Measurements from ENCODE around the gene SLCO3A1.

The SLCO3A1 gene

DNA sequence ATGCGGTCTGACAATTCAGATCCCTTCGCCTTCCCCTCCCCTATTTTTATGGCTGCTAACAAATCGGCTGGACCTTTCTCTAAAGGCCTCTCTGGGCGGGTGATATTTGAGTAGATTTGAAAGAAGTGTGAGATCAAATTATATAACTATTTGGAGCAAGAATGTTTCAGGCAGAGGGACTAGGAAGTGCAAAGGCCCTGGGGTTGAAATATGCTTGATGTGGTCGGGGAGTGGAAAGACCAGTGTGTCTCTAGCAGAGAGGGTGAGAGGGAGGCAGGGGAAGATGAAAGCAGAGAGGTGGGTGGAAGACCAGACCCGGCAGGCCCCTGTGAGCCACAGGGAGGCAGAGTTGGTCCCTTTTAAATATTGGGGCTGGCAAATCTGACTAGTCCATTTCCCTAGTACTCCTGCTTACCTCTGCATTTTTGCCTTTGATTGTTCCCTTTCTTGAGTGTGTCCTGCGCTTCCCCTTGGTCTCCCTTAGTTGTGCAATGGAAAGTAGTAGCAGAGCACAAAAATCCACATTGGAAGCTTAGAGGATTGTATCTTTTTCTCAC is 32.3 kb downstream of the SLCO3A1 start:
- H3K9ac ChIP-seq (ENCODE audit: low read length in 5 of 5): no peak overlapping the region

DNA sequence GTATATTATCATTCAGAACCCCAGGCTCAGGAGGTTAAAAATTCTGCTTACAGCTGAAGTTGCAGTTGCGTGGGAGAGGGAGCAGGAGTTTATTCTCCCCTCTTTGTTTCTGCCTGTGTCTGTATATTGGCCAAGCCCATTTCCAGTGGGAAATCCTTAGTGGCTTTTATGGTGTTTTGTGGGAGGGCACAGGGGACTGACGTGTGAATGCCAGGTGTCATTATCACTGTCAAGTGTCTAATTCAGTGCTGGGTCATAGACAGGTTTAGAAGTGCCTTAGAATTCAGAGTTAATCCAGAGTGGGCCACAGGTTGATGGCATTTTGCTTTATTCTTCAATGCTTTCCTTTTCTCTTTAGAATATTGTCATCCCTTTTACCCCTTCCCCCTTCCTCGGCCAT is 33.4 kb downstream of the SLCO3A1 start:
- Histone ChIP-seq H3K9ac (ENCODE audit: low read length in 5 of 5) (no peak overlapping the region), H3K4me1 (ENCODE audit: control insufficient read depth in 5 of 5, insufficient read depth in 5 of 5, low read length in 5 of 5) (peaks cover 0 to 25% (median 22%) of the 10 kb centered on the region in 5 donors), H3K36me3 (ENCODE audit: control insufficient read depth in 5 of 5, insufficient read depth in 5 of 5, low read length in 5 of 5) (peaks cover 0 to 5% (median 0%) of the 10 kb centered on the region in 5 donors), H3K27me3 (ENCODE audit: control insufficient read depth in 5 of 5, insufficient read depth in 4 of 5, low read length in 5 of 5) (no peaks in the 10 kb centered on the region), H3K4me3 (ENCODE audit: low read depth in 1 of 5, low read length in 5 of 5) (no peak overlapping the region), H3K27ac (ENCODE audit: low read depth, low read length) (no peak overlapping the region), H3K9me3 (ENCODE audit: control insufficient read depth in 5 of 5, low read length in 5 of 5) (no peaks in the 10 kb centered on the region)

More for the DNA sequence above, 32.3 kb downstream of the SLCO3A1 start:
- Histone ChIP-seq H3K36me3 (ENCODE audit: control insufficient read depth in 5 of 5, insufficient read depth in 5 of 5, low read length in 5 of 5) (peaks cover 0 to 6% (median 0%) of the 10 kb centered on the region in 5 donors), H3K27me3 (ENCODE audit: control insufficient read depth in 5 of 5, insufficient read depth in 4 of 5, low read length in 5 of 5) (no peaks in the 10 kb centered on the region), H3K27ac (ENCODE audit: low read depth, low read length) (no peak overlapping the region), H3K9me3 (ENCODE audit: control insufficient read depth in 5 of 5, low read length in 5 of 5) (no peaks in the 10 kb centered on the region), H3K4me3 (ENCODE audit: low read depth in 1 of 5, low read length in 5 of 5) (no peak overlapping the region), H3K4me1 (ENCODE audit: control insufficient read depth in 5 of 5, insufficient read depth in 5 of 5, low read length in 5 of 5) (peaks cover 0 to 25% (median 22%) of the 10 kb centered on the region in 5 donors)

DNA sequence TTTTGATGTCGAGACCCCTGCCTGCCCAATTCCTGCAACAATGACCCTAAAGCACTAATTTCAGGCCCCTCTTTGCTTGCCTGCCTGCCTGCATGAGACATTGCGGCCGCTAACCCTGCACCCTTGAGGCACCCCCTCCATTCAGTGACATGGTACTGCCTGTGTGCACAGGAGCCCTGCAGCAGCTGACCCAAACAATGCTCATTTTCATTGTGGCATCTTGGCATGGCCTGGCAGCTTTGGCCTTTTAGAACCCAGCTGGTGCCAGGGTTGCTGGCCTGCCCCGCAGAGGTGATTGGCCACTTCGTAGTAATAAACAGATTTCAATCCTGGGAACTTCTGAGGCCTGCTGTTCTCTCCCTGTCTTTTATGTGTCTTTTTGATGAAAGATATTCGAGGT is 33.8 kb downstream of the SLCO3A1 start:
- Histone ChIP-seq H3K27ac (ENCODE audit: low read depth, low read length) (no peak overlapping the region), H3K9me3 (ENCODE audit: control insufficient read depth in 5 of 5, low read length in 5 of 5) (no peaks in the 10 kb centered on the region), H3K4me1 (ENCODE audit: control insufficient read depth in 5 of 5, insufficient read depth in 5 of 5, low read length in 5 of 5) (peaks cover 0 to 25% (median 22%) of the 10 kb centered on the region in 5 donors), H3K36me3 (ENCODE audit: control insufficient read depth in 5 of 5, insufficient read depth in 5 of 5, low read length in 5 of 5) (peaks cover 0 to 2% (median 0%) of the 10 kb centered on the region in 5 donors), H3K9ac (ENCODE audit: low read length in 5 of 5) (no peak overlapping the region), H3K4me3 (ENCODE audit: low read depth in 1 of 5, low read length in 5 of 5) (no peak overlapping the region), H3K27me3 (ENCODE audit: control insufficient read depth in 5 of 5, insufficient read depth in 4 of 5, low read length in 5 of 5) (no peaks in the 10 kb centered on the region)

DNA sequence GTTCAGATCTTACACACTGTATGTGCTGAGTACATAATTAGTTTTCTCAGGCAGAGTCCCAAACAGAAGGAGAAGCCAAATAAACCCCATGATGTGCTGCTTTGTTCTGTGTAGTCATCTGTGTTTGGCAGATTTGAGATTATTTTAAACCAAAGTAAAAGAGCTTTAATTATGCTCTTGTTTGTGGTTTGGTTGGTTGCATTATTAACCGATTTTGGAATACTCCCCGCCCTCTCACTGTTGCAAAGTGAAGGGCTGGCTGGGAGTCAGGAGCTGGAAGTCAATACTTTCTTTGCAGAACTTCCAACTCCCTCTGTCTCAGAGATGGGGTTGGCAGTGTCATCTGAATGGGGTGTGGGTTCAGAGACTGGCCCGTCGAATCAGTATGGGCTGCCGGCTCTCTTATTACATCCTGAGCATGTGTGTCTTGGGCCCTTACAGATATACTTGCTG is 34.4 kb downstream of the SLCO3A1 start:
- Histone ChIP-seq H3K36me3 (ENCODE audit: control insufficient read depth in 5 of 5, insufficient read depth in 5 of 5, low read length in 5 of 5) (peaks cover 0 to 2% (median 0%) of the 10 kb centered on the region in 5 donors), H3K4me1 (ENCODE audit: control insufficient read depth in 5 of 5, insufficient read depth in 5 of 5, low read length in 5 of 5) (peaks cover 0 to 25% (median 22%) of the 10 kb centered on the region in 5 donors), H3K27me3 (ENCODE audit: control insufficient read depth in 5 of 5, insufficient read depth in 4 of 5, low read length in 5 of 5) (no peaks in the 10 kb centered on the region), H3K27ac (ENCODE audit: low read depth, low read length) (no peak overlapping the region), H3K4me3 (ENCODE audit: low read depth in 1 of 5, low read length in 5 of 5) (no peak overlapping the region), H3K9me3 (ENCODE audit: control insufficient read depth in 5 of 5, low read length in 5 of 5) (no peaks in the 10 kb centered on the region), H3K9ac (ENCODE audit: low read length in 5 of 5) (no peak overlapping the region)

DNA sequence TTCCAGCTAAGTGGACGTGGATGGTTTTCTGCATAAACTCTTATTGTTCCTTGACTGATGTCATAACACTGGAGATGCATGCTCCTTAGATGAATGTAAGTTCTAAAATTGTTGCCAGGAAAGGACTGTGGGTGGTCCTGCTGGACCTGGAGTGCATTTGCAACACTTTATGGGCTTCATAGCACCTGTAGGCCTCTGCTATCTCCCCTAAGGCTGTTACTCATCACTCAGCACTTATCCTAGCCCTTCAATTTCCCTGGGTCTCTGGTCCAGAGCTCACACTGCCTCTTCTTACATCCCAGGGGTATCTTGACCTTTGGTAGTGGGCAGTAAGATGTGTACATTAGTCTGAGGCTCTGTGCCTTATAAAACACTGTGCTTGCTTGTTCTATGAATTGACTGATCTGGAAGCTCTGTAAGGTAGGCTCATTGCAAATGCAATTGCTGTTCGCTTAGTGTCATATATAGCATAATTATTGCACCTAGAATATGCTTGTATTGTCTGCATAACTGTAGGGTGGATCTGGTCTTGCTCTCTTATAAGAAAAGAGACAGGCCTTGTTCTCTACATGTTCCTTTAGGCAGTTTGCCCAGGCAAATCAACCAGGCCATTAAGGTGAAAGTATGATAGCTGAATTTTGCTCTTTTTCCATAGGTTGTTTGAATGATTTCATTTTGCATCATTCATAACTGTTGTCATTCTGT is 35.8 kb downstream of the SLCO3A1 start:
- Histone ChIP-seq H3K9me3 (ENCODE audit: control insufficient read depth in 5 of 5, low read length in 5 of 5) (peaks cover 0 to 5% (median 0%) of the 10 kb centered on the region in 5 donors), H3K27ac (ENCODE audit: low read depth, low read length) (no peak overlapping the region), H3K9ac (ENCODE audit: low read length in 5 of 5) (no peak overlapping the region), H3K4me3 (ENCODE audit: low read depth in 1 of 5, low read length in 5 of 5) (no peak overlapping the region), H3K27me3 (ENCODE audit: control insufficient read depth in 5 of 5, insufficient read depth in 4 of 5, low read length in 5 of 5) (no peaks in the 10 kb centered on the region), H3K36me3 (ENCODE audit: control insufficient read depth in 5 of 5, insufficient read depth in 5 of 5, low read length in 5 of 5) (peaks cover 0 to 2% (median 0%) of the 10 kb centered on the region in 5 donors), H3K4me1 (ENCODE audit: control insufficient read depth in 5 of 5, insufficient read depth in 5 of 5, low read length in 5 of 5) (peaks cover 0 to 25% (median 22%) of the 10 kb centered on the region in 5 donors)

DNA sequence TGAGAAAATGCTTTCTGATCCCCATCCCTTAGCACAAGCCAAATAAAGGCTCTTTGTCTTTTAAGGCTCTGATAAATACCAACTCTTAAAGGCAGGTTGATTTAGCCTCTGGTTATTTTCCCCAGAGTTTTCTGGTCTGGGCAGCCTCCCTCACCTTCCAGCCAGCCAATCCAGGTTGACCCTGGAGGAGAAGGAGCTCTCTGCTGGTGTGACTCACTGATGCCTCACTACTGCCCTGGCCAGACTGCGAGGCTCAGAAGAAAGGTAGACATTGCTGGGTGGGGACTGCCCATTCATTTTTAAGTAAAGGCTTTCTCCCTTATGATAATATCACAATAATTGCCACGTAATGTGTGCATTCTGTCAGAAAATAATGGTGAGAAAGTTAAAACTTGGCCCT is 37.1 kb downstream of the SLCO3A1 start:
- H3K4me1 ChIP-seq (ENCODE audit: control insufficient read depth in 5 of 5, insufficient read depth in 5 of 5, low read length in 5 of 5): peaks cover 0 to 30% (median 22%) of the 10 kb centered on the region in 5 donors
- no peak overlapping the region for H3K4me3 ChIP-seq (ENCODE audit: low read depth in 1 of 5, low read length in 5 of 5)
- H3K9ac ChIP-seq (ENCODE audit: low read length in 5 of 5): no peak overlapping the region
- H3K36me3 ChIP-seq (ENCODE audit: control insufficient read depth in 5 of 5, insufficient read depth in 5 of 5, low read length in 5 of 5): peaks cover 0 to 2% (median 0%) of the 10 kb centered on the region in 5 donors
- H3K27me3 ChIP-seq (ENCODE audit: control insufficient read depth in 5 of 5, insufficient read depth in 4 of 5, low read length in 5 of 5): no peaks in the 10 kb centered on the region
- no peak overlapping the region for H3K27ac ChIP-seq (ENCODE audit: low read depth, low read length)
- peaks cover 0 to 5% (median 0%) of the 10 kb centered on the region in 5 donors for H3K9me3 ChIP-seq (ENCODE audit: control insufficient read depth in 5 of 5, low read length in 5 of 5)

DNA sequence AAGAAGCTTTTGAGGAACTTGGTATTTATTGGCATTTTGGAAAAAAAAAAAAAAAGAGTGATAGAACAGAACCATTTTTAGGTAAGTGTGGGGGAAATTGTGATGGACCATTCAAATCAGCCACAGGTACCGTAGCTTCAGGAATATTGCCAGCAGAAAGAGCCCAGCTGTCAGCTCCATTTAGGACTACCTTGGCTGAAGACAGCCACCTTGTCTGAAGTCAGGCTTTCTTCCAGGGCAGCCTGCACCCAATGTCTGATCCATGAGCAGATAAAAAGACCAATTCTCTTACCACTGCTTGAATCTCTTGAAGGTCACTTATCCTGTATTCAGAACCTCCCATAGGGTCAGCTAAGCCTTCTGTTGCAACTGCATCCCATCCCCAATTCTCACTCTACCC is 37.6 kb downstream of the SLCO3A1 start:
- Histone ChIP-seq H3K36me3 (ENCODE audit: control insufficient read depth in 5 of 5, insufficient read depth in 5 of 5, low read length in 5 of 5) (peaks cover 0 to 2% (median 0%) of the 10 kb centered on the region in 5 donors), H3K27ac (ENCODE audit: low read depth, low read length) (no peak overlapping the region), H3K4me3 (ENCODE audit: low read depth in 1 of 5, low read length in 5 of 5) (no peak overlapping the region), H3K9me3 (ENCODE audit: control insufficient read depth in 5 of 5, low read length in 5 of 5) (peaks cover 0 to 5% (median 0%) of the 10 kb centered on the region in 5 donors), H3K9ac (ENCODE audit: low read length in 5 of 5) (no peak overlapping the region), H3K4me1 (ENCODE audit: control insufficient read depth in 5 of 5, insufficient read depth in 5 of 5, low read length in 5 of 5) (peaks cover 0 to 28% (median 22%) of the 10 kb centered on the region in 5 donors), H3K27me3 (ENCODE audit: control insufficient read depth in 5 of 5, insufficient read depth in 4 of 5, low read length in 5 of 5) (no peaks in the 10 kb centered on the region)

DNA sequence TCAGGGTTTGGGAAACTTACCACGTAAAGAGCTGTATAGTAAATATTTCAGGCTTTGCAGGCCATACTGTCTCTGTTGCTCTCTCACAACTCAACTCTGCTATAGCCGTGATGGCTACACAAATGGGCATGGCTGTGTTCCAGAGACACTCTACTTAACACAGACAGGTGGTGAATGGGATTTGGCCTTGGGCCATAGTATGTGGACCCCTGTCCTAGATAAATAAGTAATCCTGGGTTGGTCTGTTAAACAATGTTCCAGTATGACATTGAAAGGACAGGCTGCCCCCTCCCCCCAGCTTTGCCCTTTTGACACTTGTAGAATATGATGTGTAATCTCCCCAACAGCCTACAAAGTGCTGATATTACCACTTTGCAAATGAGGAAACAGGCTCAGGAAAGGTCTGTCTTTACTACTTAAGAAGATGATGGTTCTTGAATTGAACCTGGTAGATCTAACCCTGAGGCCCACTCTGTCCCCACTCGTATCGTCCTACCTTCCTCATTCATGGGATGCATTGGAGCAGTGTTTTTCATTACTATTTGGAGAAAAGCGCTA is 38.4 kb downstream of the SLCO3A1 start:
- H3K36me3 ChIP-seq (ENCODE audit: control insufficient read depth in 5 of 5, insufficient read depth in 5 of 5, low read length in 5 of 5): peaks cover 0 to 2% (median 0%) of the 10 kb centered on the region in 5 donors
- no peaks in the 10 kb centered on the region for H3K27me3 ChIP-seq (ENCODE audit: control insufficient read depth in 5 of 5, insufficient read depth in 4 of 5, low read length in 5 of 5)
- peaks cover 0 to 21% (median 14%) of the 10 kb centered on the region in 5 donors for H3K4me1 ChIP-seq (ENCODE audit: control insufficient read depth in 5 of 5, insufficient read depth in 5 of 5, low read length in 5 of 5)
- peaks cover 0 to 5% (median 0%) of the 10 kb centered on the region in 5 donors for H3K9me3 ChIP-seq (ENCODE audit: control insufficient read depth in 5 of 5, low read length in 5 of 5)
- no peak overlapping the region for H3K27ac ChIP-seq (ENCODE audit: low read depth, low read length)
- no peak overlapping the region for H3K4me3 ChIP-seq (ENCODE audit: low read depth in 1 of 5, low read length in 5 of 5)
- no peak overlapping the region for H3K9ac ChIP-seq (ENCODE audit: low read length in 5 of 5)

DNA sequence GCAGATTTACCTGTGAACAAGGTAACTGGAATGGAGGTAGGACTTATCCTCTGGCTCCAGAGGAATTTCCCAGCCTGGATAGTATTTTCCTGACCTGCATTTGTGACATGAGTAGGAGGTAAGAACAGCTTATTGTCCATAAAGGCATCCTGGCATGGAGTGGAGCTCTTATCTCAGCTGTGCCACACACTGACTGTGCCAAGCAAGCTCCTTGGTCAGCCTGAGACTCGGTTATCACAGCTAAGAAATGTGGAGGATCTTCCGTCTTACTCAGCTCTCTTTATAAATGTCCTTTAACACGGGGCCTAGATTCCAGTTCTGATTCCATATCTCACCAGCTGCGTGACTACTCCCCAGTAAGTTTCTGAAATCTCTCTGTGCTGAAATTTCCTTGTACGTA is 38.9 kb downstream of the SLCO3A1 start:
- Histone ChIP-seq H3K36me3 (ENCODE audit: control insufficient read depth in 5 of 5, insufficient read depth in 5 of 5, low read length in 5 of 5) (peaks cover 0 to 2% (median 0%) of the 10 kb centered on the region in 5 donors), H3K4me3 (ENCODE audit: low read depth in 1 of 5, low read length in 5 of 5) (no peak overlapping the region), H3K27me3 (ENCODE audit: control insufficient read depth in 5 of 5, insufficient read depth in 4 of 5, low read length in 5 of 5) (no peaks in the 10 kb centered on the region), H3K9ac (ENCODE audit: low read length in 5 of 5) (no peak overlapping the region), H3K27ac (ENCODE audit: low read depth, low read length) (no peak overlapping the region), H3K9me3 (ENCODE audit: control insufficient read depth in 5 of 5, low read length in 5 of 5) (peaks cover 0 to 5% (median 0%) of the 10 kb centered on the region in 5 donors), H3K4me1 (ENCODE audit: control insufficient read depth in 5 of 5, insufficient read depth in 5 of 5, low read length in 5 of 5) (peaks cover 0 to 15% (median 10%) of the 10 kb centered on the region in 5 donors)

DNA sequence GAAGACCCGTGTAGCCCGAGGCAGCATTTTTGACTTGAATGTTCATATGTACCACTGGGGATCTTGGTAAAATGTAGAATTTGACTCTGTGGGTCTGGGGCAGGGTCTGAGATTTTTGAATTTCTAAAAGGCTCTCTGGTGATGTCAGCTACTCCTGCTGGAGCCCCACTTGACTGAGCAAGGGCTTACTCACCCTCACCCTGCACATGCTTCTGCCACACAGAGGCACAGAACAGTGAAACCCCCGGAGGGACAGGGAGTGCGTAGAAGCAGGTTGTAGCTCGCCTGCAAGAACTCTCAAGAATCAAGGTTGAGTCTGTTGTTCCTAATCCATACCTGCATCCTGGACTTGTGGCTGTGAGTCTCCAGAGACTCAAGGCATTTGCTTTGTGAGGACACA is 41.1 kb downstream of the SLCO3A1 start:
- H3K9me3 ChIP-seq (ENCODE audit: control insufficient read depth in 5 of 5, low read length in 5 of 5): peaks cover 0 to 5% (median 0%) of the 10 kb centered on the region in 5 donors
- H3K27ac ChIP-seq (ENCODE audit: low read depth, low read length): no peak overlapping the region
- H3K27me3 ChIP-seq (ENCODE audit: control insufficient read depth in 5 of 5, insufficient read depth in 4 of 5, low read length in 5 of 5): no peaks in the 10 kb centered on the region
- H3K36me3 ChIP-seq (ENCODE audit: control insufficient read depth in 5 of 5, insufficient read depth in 5 of 5, low read length in 5 of 5): no peaks in the 10 kb centered on the region
- peaks cover 0 to 5% (median 0%) of the 10 kb centered on the region in 5 donors for H3K4me1 ChIP-seq (ENCODE audit: control insufficient read depth in 5 of 5, insufficient read depth in 5 of 5, low read length in 5 of 5)
- no peak overlapping the region for H3K9ac ChIP-seq (ENCODE audit: low read length in 5 of 5)
- no peak overlapping the region for H3K4me3 ChIP-seq (ENCODE audit: low read depth in 1 of 5, low read length in 5 of 5)
